A172 (cell line): ENCODE data around the gene KLHL6. TPM values are rescaled to one million over a fixed set of nuclear protein-coding genes. Genes with fewer than 3 reads are reported as not detected.
"Not testable (repeated sequence)": the region's sequence is repeated elsewhere in the genome, so short reads cannot be mapped to it uniquely, and the experiment has no call there.

Source experiments
- DNase-seq: peaks from one replicate; pipeline ENCODE4 v3.0.0-alpha.2; 2015; ENCODE audit warnings: low spot score
- total RNA-seq: library from RNA; depleted of rRNA; stranded (reverse); fragments of >200 nt; shearing (Covaris generic); gene quantifications from 2 replicates; pipeline ENCODE4 v1.2.3, GENCODE V29; 2014

Gene KLHL6
- total RNA-seq, 1 experiment from 2014 or later, result not detected

- DNase-seq, result no peak
Measured at GRCh38 chr3:183487016-183487415, 68.5 kb downstream of the KLHL6 start.

GRCh38 chr3:183486472-183486871, 69.0 kb downstream of the KLHL6 start:
- no peak for DNase-seq

GRCh38 chr3:183485585-183485984, 69.9 kb downstream of the KLHL6 start:
- DNase-seq, result no peak

- DNase-seq, result no peak
Measured at GRCh38 chr3:183485093-183485492, 70.4 kb downstream of the KLHL6 start.

- no peak for DNase-seq
Measured at GRCh38 chr3:183484431-183485075, 71.0 kb downstream of the KLHL6 start.

GRCh38 chr3:183481582-183481981, 73.9 kb downstream of the KLHL6 start:
- peak; percentile 28 for DNase-seq

- no peak for DNase-seq
Measured at GRCh38 chr3:183478501-183478900, 77.0 kb downstream of the KLHL6 start.

- no peak for DNase-seq
Measured at GRCh38 chr3:183477801-183478456, 77.6 kb downstream of the KLHL6 start.

GRCh38 chr3:183475764-183476162, 79.7 kb downstream of the KLHL6 start:
- not testable (repeated sequence) for DNase-seq

- no peak for DNase-seq
Measured at GRCh38 chr3:183475016-183475763, 80.3 kb downstream of the KLHL6 start.

GRCh38 chr3:183473969-183474368, 81.5 kb downstream of the KLHL6 start:
- no peak for DNase-seq

- DNase-seq, result no peak
Measured at GRCh38 chr3:183472155-183472554, 83.4 kb downstream of the KLHL6 start.

- DNase-seq, result no peak
Measured at GRCh38 chr3:183468424-183468823, 87.1 kb downstream of the KLHL6 start.

GRCh38 chr3:183466575-183466974, 88.9 kb downstream of the KLHL6 start:
- no peak for DNase-seq

GRCh38 chr3:183465710-183466109, 89.8 kb downstream of the KLHL6 start:
- not testable (repeated sequence) for DNase-seq

GRCh38 chr3:183464480-183464879, 91.0 kb downstream of the KLHL6 start:
- no peak for DNase-seq

GRCh38 chr3:183460081-183461055, 95.1 kb downstream of the KLHL6 start:
- DNase-seq, result peak; percentile 40

GRCh38 chr3:183455089-183455488, 100.4 kb downstream of the KLHL6 start:
- peak; percentile 80 for DNase-seq

GRCh38 chr3:183454064-183454463, 101.4 kb downstream of the KLHL6 start:
- no peak for DNase-seq

GRCh38 chr3:183449791-183450190, 105.7 kb downstream of the KLHL6 start:
- DNase-seq, result no peak

- no peak for DNase-seq
Measured at GRCh38 chr3:183449391-183449790, 106.1 kb downstream of the KLHL6 start.
